Naive B cell (primary cell): ENCODE measurements around the gene PPP2R5C. TPM values are rescaled to one million over a fixed set of nuclear protein-coding genes. Genes with fewer than 3 reads are reported as not detected.

ENCODE experiments used
- ATAC-seq, 2 donors: fragments of 150-1000 bp; cut with Tn5 transposase; 2 replicates each; pipeline ENCODE4 v1.10.0; 2021; ENCODE audit warnings: low read depth in 2 of 2, mild to moderate bottlenecking in 2 of 2, moderate library complexity in 2 of 2
- DNase-seq: peaks from one replicate; pipeline ENCODE4 v3.0.0; 2022
- H3K27ac Mint-ChIP-seq, 6 donors: one replicate each; pipeline ENCODE4 v1.8.0; 2020 to 2022; ENCODE audit warnings: mild to moderate bottlenecking in 6 of 6, mixed read lengths in 6 of 6, moderate library complexity in 5 of 6, inconsistent platforms in 2 of 6
- H3K27me3 Mint-ChIP-seq, 3 donors: one replicate each; pipeline ENCODE4 v1.8.0; 2021 to 2022; ENCODE audit warnings: mixed read lengths in 3 of 3, mild to moderate bottlenecking in 1 of 3
- H3K36me3 Mint-ChIP-seq, 2 donors: one replicate each; pipeline ENCODE4 v1.8.0; 2020 to 2022; ENCODE audit warnings: mixed read lengths in 2 of 2, inconsistent platforms in 1 of 2, mild to moderate bottlenecking in 1 of 2
- H3K4me1 Mint-ChIP-seq, 3 donors: one replicate each; pipeline ENCODE4 v1.8.0; 2020 to 2022; ENCODE audit warnings: mixed read lengths in 3 of 3, inconsistent platforms in 1 of 3, mild to moderate bottlenecking in 1 of 3, moderate library complexity in 1 of 3
- H3K4me3 Mint-ChIP-seq, 8 donors: one replicate each; pipeline ENCODE4 v1.8.0; 2020 to 2022; ENCODE audit warnings: mild to moderate bottlenecking in 8 of 8, mixed read lengths in 8 of 8, moderate library complexity in 8 of 8, inconsistent platforms in 2 of 8
- H3K9me3 Mint-ChIP-seq, 7 donors: one replicate each; pipeline ENCODE4 v1.8.0; 2020 to 2022; ENCODE audit warnings: mixed read lengths in 7 of 7, mild to moderate bottlenecking in 5 of 7, inconsistent platforms in 2 of 7, moderate library complexity in 1 of 7
- polyA plus RNA-seq, 6 donors: library from polyadenylated mRNA; unstranded; fragments of 300-500 nt; fragmentation: Illumina TruSeq; gene quantifications; one replicate each; pipeline ENCODE4 v1.2.3, GENCODE V29; 2021; ENCODE audit warnings: low read depth in 6 of 6

Gene PPP2R5C
- polyA plus RNA-seq, 6 donors from 2014 or later = 64.5 to 117 (median 92.9) TPM

GRCh38 chr14:101889898-101890297, 128.4 kb downstream of the PPP2R5C start:
- peaks cover 0 to 9% of the 10 kb centered on the region in 2 donors for H3K36me3 Mint-ChIP-seq
- H3K4me3 Mint-ChIP-seq = no peak overlapping the region
- peak in 1 of 2 donors; percentile 33 for ATAC-seq
- no peak for DNase-seq
- peaks cover 0 to 8% (median 0%) of the 10 kb centered on the region in 7 donors for H3K9me3 Mint-ChIP-seq
- H3K4me1 Mint-ChIP-seq = no peaks in the 10 kb centered on the region
- no peaks in the 10 kb centered on the region for H3K27me3 Mint-ChIP-seq
- peak overlapping the region in 4 of 6 donors; percentile 47 to 63 (median 57) for H3K27ac Mint-ChIP-seq

- peaks cover 0 to 4% (median 0%) of the 10 kb centered on the region in 3 donors for H3K4me1 Mint-ChIP-seq
- ATAC-seq (no peak), DNase-seq (no peak)
- peak overlapping the region in 2 of 6 donors; percentile 36 to 39 for H3K27ac Mint-ChIP-seq
- peaks cover 0 to 5% (median 0%) of the 10 kb centered on the region in 7 donors for H3K9me3 Mint-ChIP-seq
- no peaks in the 10 kb centered on the region for H3K27me3 Mint-ChIP-seq
- peaks cover 8 to 9% of the 10 kb centered on the region in 2 donors for H3K36me3 Mint-ChIP-seq
- no peak overlapping the region for H3K4me3 Mint-ChIP-seq
These were observed 130.0 kb downstream of the PPP2R5C start for GRCh38 chr14:101891471-101891870.

GRCh38 chr14:101893759-101894158, 132.2 kb downstream of the PPP2R5C start:
- H3K36me3 Mint-ChIP-seq = peaks cover 8 to 17% of the 10 kb centered on the region in 2 donors
- ATAC-seq = no peak
- no peak for DNase-seq
- H3K4me1 Mint-ChIP-seq = peaks cover 0 to 4% (median 0%) of the 10 kb centered on the region in 3 donors
- no peaks in the 10 kb centered on the region for H3K9me3 Mint-ChIP-seq
- peak overlapping the region in 1 of 8 donors; percentile 60 for H3K4me3 Mint-ChIP-seq
- peak overlapping the region in 2 of 6 donors; percentile 11 to 41 for H3K27ac Mint-ChIP-seq
- H3K27me3 Mint-ChIP-seq = no peaks in the 10 kb centered on the region

GRCh38 chr14:101894365-101895081, 133.0 kb downstream of the PPP2R5C start:
- Mint-ChIP-seq H3K4me3 (no peak overlapping the region), H3K4me1 (peaks cover 0 to 4% (median 0%) of the 10 kb centered on the region in 3 donors), H3K27ac (no peak overlapping the region), H3K27me3 (no peaks in the 10 kb centered on the region), H3K36me3 (peaks cover 8 to 17% of the 10 kb centered on the region in 2 donors), H3K9me3 (no peaks in the 10 kb centered on the region)
- ATAC-seq = no peak
- DNase-seq = no peak

- DNase-seq (no peak), ATAC-seq (no peak)
- Mint-ChIP-seq H3K27me3 (no peaks in the 10 kb centered on the region), H3K4me3 (no peak overlapping the region), H3K4me1 (peaks cover 0 to 4% (median 0%) of the 10 kb centered on the region in 3 donors), H3K9me3 (no peaks in the 10 kb centered on the region), H3K36me3 (peaks cover 8 to 18% of the 10 kb centered on the region in 2 donors), H3K27ac (no peak overlapping the region)
These were observed 133.7 kb downstream of the PPP2R5C start for GRCh38 chr14:101895256-101895655.

- Mint-ChIP-seq H3K4me3 (peak overlapping the region in 1 of 8 donors; percentile 52), H3K27me3 (no peaks in the 10 kb centered on the region)
These were observed 135.8 kb downstream of the PPP2R5C start for GRCh38 chr14:101897326-101897725.

GRCh38 chr14:101898416-101898815, 136.9 kb downstream of the PPP2R5C start:
- Mint-ChIP-seq H3K36me3 (peaks cover 19 to 31% of the 10 kb centered on the region in 2 donors), H3K4me1 (peaks cover 0 to 4% (median 0%) of the 10 kb centered on the region in 3 donors), H3K27me3 (no peaks in the 10 kb centered on the region), H3K4me3 (no peak overlapping the region), H3K9me3 (no peaks in the 10 kb centered on the region), H3K27ac (peak overlapping the region in 5 of 6 donors; percentile 52 to 81 (median 57))
- ATAC-seq (no peak), DNase-seq (no peak)

More at GRCh38 chr14:101897326-101897725, 135.8 kb downstream of the PPP2R5C start:
- Mint-ChIP-seq H3K9me3 (no peaks in the 10 kb centered on the region), H3K27ac (peak overlapping the region in 3 of 6 donors; percentile 20 to 91 (median 84)), H3K4me1 (peaks cover 0 to 4% (median 0%) of the 10 kb centered on the region in 3 donors), H3K36me3 (peaks cover 13 to 30% of the 10 kb centered on the region in 2 donors)
- DNase-seq = no peak
- no peak for ATAC-seq

GRCh38 chr14:101899263-101899662, 137.8 kb downstream of the PPP2R5C start:
- Mint-ChIP-seq H3K27me3 (no peaks in the 10 kb centered on the region), H3K27ac (peak overlapping the region in 1 of 6 donors; percentile 57), H3K4me1 (peaks cover 0 to 4% (median 0%) of the 10 kb centered on the region in 3 donors), H3K9me3 (no peaks in the 10 kb centered on the region), H3K4me3 (no peak overlapping the region), H3K36me3 (peaks cover 20 to 31% of the 10 kb centered on the region in 2 donors)
- no peak for DNase-seq
- ATAC-seq = no peak

GRCh38 chr14:101900253-101900652, 138.7 kb downstream of the PPP2R5C start:
- Mint-ChIP-seq H3K4me1 (peaks cover 0 to 3% (median 0%) of the 10 kb centered on the region in 3 donors), H3K4me3 (no peak overlapping the region), H3K36me3 (peaks cover 23 to 34% of the 10 kb centered on the region in 2 donors), H3K27ac (no peak overlapping the region), H3K9me3 (no peaks in the 10 kb centered on the region), H3K27me3 (no peaks in the 10 kb centered on the region)
- DNase-seq (no peak), ATAC-seq (no peak)

- Mint-ChIP-seq H3K9me3 (no peaks in the 10 kb centered on the region), H3K27ac (no peak overlapping the region), H3K27me3 (no peaks in the 10 kb centered on the region), H3K4me3 (no peak overlapping the region), H3K36me3 (peaks cover 26 to 29% of the 10 kb centered on the region in 2 donors), H3K4me1 (peaks cover 0 to 4% (median 0%) of the 10 kb centered on the region in 3 donors)
- DNase-seq = no peak
- ATAC-seq = no peak
These were observed 141.6 kb downstream of the PPP2R5C start for GRCh38 chr14:101903111-101903561.

- no peak for ATAC-seq
- H3K27me3 Mint-ChIP-seq = no peaks in the 10 kb centered on the region
- H3K9me3 Mint-ChIP-seq = no peaks in the 10 kb centered on the region
- H3K4me3 Mint-ChIP-seq = no peak overlapping the region
- peaks cover 0 to 4% (median 0%) of the 10 kb centered on the region in 3 donors for H3K4me1 Mint-ChIP-seq
- DNase-seq = no peak
- peaks cover 26 to 29% of the 10 kb centered on the region in 2 donors for H3K36me3 Mint-ChIP-seq
- peak overlapping the region in 3 of 6 donors; percentile 78 to 93 (median 84) for H3K27ac Mint-ChIP-seq
These were observed 144.1 kb downstream of the PPP2R5C start for GRCh38 chr14:101905614-101906013.

- Mint-ChIP-seq H3K4me3 (no peak overlapping the region), H3K9me3 (no peaks in the 10 kb centered on the region), H3K27me3 (no peaks in the 10 kb centered on the region), H3K36me3 (peaks cover 26% of the 10 kb centered on the region in 2 donors), H3K4me1 (peaks cover 0 to 4% (median 0%) of the 10 kb centered on the region in 3 donors), H3K27ac (peak overlapping the region in 1 of 6 donors; percentile 47)
- no peak for DNase-seq
- ATAC-seq = no peak
These were observed 145.1 kb downstream of the PPP2R5C start for GRCh38 chr14:101906645-101907044.

- Mint-ChIP-seq H3K9me3 (no peaks in the 10 kb centered on the region), H3K4me3 (no peak overlapping the region), H3K27me3 (no peaks in the 10 kb centered on the region), H3K4me1 (peaks cover 0 to 4% (median 0%) of the 10 kb centered on the region in 3 donors), H3K36me3 (peaks cover 18 to 26% of the 10 kb centered on the region in 2 donors), H3K27ac (no peak overlapping the region)
- ATAC-seq = no peak
- DNase-seq = no peak
These were observed 146.1 kb downstream of the PPP2R5C start for GRCh38 chr14:101907619-101908018.

GRCh38 chr14:101908795-101909194, 147.3 kb downstream of the PPP2R5C start:
- peaks cover 15 to 25% of the 10 kb centered on the region in 2 donors for H3K36me3 Mint-ChIP-seq
- ATAC-seq (no peak), DNase-seq (no peak)
- H3K4me3 Mint-ChIP-seq = no peak overlapping the region
- no peaks in the 10 kb centered on the region for H3K9me3 Mint-ChIP-seq
- no peaks in the 10 kb centered on the region for H3K27me3 Mint-ChIP-seq
- peak overlapping the region in 1 of 6 donors; percentile 31 for H3K27ac Mint-ChIP-seq
- H3K4me1 Mint-ChIP-seq = peaks cover 0 to 4% (median 0%) of the 10 kb centered on the region in 3 donors
